HEK293 (cell line): Measurements from ENCODE around the gene SLC16A7.

Source experiments
- CTCF ChIA-PET: fragments of 350-600 bp; formaldehyde crosslinking; extraction: SDS; loops from one replicate; lab custom pipeline; 2021; ENCODE audit warnings: antibody characterized with exemption; lab: Yijun Ruan, JAX
- POLR2A ChIA-PET: fragments of 300-600 bp; formaldehyde crosslinking; extraction: SDS; loops from one replicate; lab custom pipeline; 2020; ENCODE audit warnings: antibody characterized with exemption, inconsistent platforms; lab: Yijun Ruan, JAX
- H3K27ac ChIP-seq: fragments of 200-500 bp; sonication (Bioruptor generic); 2 replicates; pipeline ENCODE4 v1.5.1; 2014; ENCODE audit warnings: low read depth, low read length, control low read depth, inconsistent platforms; ENCODE audit errors: extremely low read depth
- H3K36me3 ChIP-seq, 2 experiments: fragments of 200-500 bp in 1 of 2; sonication (Bioruptor generic) in 1 of 2; 1 replicate in 1 of 2; 2 replicates in 1 of 2; pipeline ENCODE4 v1.5.1; 2014 to 2017; ENCODE audit warnings: inconsistent platforms in 2 of 2, low read length in 2 of 2; ENCODE audit not compliant: control insufficient read depth in 2 of 2, insufficient read depth in 1 of 2
- H3K4me1 ChIP-seq: fragments of 200-500 bp; sonication (Bioruptor generic); 2 replicates; pipeline ENCODE4 v1.5.1; 2014; ENCODE audit warnings: mild to moderate bottlenecking, low read length, inconsistent platforms; ENCODE audit not compliant: control insufficient read depth, insufficient read depth
- H3K4me3 ChIP-seq: 2 replicates; pipeline ENCODE4 v1.5.1; 2011; ENCODE audit warnings: low read depth, mild to moderate bottlenecking, control low read depth, low read length, moderate library complexity
- H3K9me3 ChIP-seq: fragments of 200-500 bp; sonication (Bioruptor generic); 2 replicates; pipeline ENCODE4 v1.5.1; 2014; ENCODE audit warnings: low read depth, low read length, inconsistent platforms; ENCODE audit not compliant: control insufficient read depth, insufficient read depth
- BCL6B ChIP-seq: fragments of 450-650 bp; formaldehyde crosslinking; IDR thresholded peaks from 2 replicates; pipeline ENCODE4 v1.5.1; 2017; ENCODE audit warnings: missing biosample characterization, missing genetic modification characterization
- FEZF1 ChIP-seq: fragments of 450-650 bp; formaldehyde crosslinking; IDR thresholded peaks from 2 replicates; pipeline ENCODE4 v1.5.1; 2016; ENCODE audit warnings: missing biosample characterization, missing genetic modification characterization
- HIC1 ChIP-seq: fragments of 450-650 bp; formaldehyde crosslinking; IDR thresholded peaks from 2 replicates; pipeline ENCODE4 v1.5.1; 2016; ENCODE audit warnings: missing biosample characterization, missing genetic modification characterization
- HOXA7 ChIP-seq: sonication (generic); formaldehyde crosslinking; IDR thresholded peaks from 2 replicates; pipeline ENCODE4 v1.8.1; 2022; ENCODE audit warnings: missing genetic modification reagents, borderline replicate concordance
- KLF7 ChIP-seq: fragments of 450-650 bp; formaldehyde crosslinking; IDR thresholded peaks from 2 replicates; pipeline ENCODE4 v1.5.1; 2016; ENCODE audit warnings: missing biosample characterization, missing genetic modification characterization, borderline replicate concordance
- OSR2 ChIP-seq: fragments of 450-650 bp; formaldehyde crosslinking; IDR thresholded peaks from 2 replicates; pipeline ENCODE4 v1.5.1; 2016; ENCODE audit warnings: missing biosample characterization, missing genetic modification characterization
- OVOL3 ChIP-seq: fragments of 450-650 bp; formaldehyde crosslinking; IDR thresholded peaks from 2 replicates; pipeline ENCODE4 v1.5.1; 2016; ENCODE audit warnings: missing biosample characterization, missing genetic modification characterization
- REST ChIP-seq: fragments of 450-650 bp; formaldehyde crosslinking; IDR thresholded peaks from 2 replicates; pipeline ENCODE4 v1.5.1; 2016; ENCODE audit warnings: missing biosample characterization, missing genetic modification characterization
- SALL2 ChIP-seq: fragments of 450-650 bp; formaldehyde crosslinking; IDR thresholded peaks from 2 replicates; pipeline ENCODE4 v1.5.0; 2017; ENCODE audit warnings: missing biosample characterization, mild to moderate bottlenecking, missing genetic modification characterization, borderline replicate concordance
- YY1 ChIP-seq: fragments of 450-650 bp; formaldehyde crosslinking; IDR thresholded peaks from 2 replicates; pipeline ENCODE4 v1.5.1; 2018; ENCODE audit warnings: missing biosample characterization, missing genetic modification characterization
- ZBTB11 ChIP-seq: fragments of 450-650 bp; formaldehyde crosslinking; conservative IDR thresholded peaks from 2 replicates; pipeline ENCODE4 v1.5.1; 2016; ENCODE audit warnings: low read depth, missing biosample characterization, missing genetic modification characterization
- ZFP37 ChIP-seq: fragments of 450-650 bp; formaldehyde crosslinking; IDR thresholded peaks from 2 replicates; pipeline ENCODE4 v1.5.1; 2016; ENCODE audit warnings: missing biosample characterization, missing genetic modification characterization
- ZNF132 ChIP-seq: fragments of 450-650 bp; formaldehyde crosslinking; IDR thresholded peaks from 2 replicates; pipeline ENCODE4 v1.5.1; 2017; ENCODE audit warnings: missing biosample characterization, missing genetic modification characterization, borderline replicate concordance
- ZNF133 ChIP-seq: fragments of 450-650 bp; formaldehyde crosslinking; IDR thresholded peaks from 2 replicates; pipeline ENCODE4 v1.5.1; 2016; ENCODE audit warnings: missing biosample characterization, missing genetic modification characterization
- ZNF138 ChIP-seq: fragments of 450-650 bp; formaldehyde crosslinking; IDR thresholded peaks from 2 replicates; pipeline ENCODE4 v1.5.1; 2016; ENCODE audit warnings: missing biosample characterization, missing genetic modification characterization, borderline replicate concordance
- ZNF175 ChIP-seq: fragments of 450-650 bp; formaldehyde crosslinking; IDR thresholded peaks from 2 replicates; pipeline ENCODE4 v1.5.1; 2016; ENCODE audit warnings: missing biosample characterization, missing genetic modification characterization
- ZNF23 ChIP-seq: fragments of 450-650 bp; formaldehyde crosslinking; IDR thresholded peaks from 2 replicates; pipeline ENCODE4 v1.5.1; 2016; ENCODE audit warnings: missing biosample characterization, missing genetic modification characterization, borderline replicate concordance
- ZNF24 ChIP-seq: fragments of 450-650 bp; formaldehyde crosslinking; IDR thresholded peaks from 2 replicates; pipeline ENCODE4 v1.5.1; 2016; ENCODE audit warnings: missing biosample characterization, missing genetic modification characterization
- ZNF416 ChIP-seq: fragments of 450-650 bp; formaldehyde crosslinking; IDR thresholded peaks from 2 replicates; pipeline ENCODE4 v1.5.1; 2016; ENCODE audit warnings: missing biosample characterization, missing genetic modification characterization
- ZNF510 ChIP-seq: fragments of 450-650 bp; formaldehyde crosslinking; IDR thresholded peaks from 2 replicates; pipeline ENCODE4 v1.5.1; 2018; ENCODE audit warnings: mild to moderate bottlenecking, missing genetic modification characterization, missing biosample characterization; ENCODE audit not compliant: insufficient replicate concordance
- ZNF514 ChIP-seq: fragments of 450-650 bp; formaldehyde crosslinking; IDR thresholded peaks from 2 replicates; pipeline ENCODE4 v1.5.1; 2016; ENCODE audit warnings: missing biosample characterization, missing genetic modification characterization
- ZNF529 ChIP-seq: fragments of 450-650 bp; formaldehyde crosslinking; IDR thresholded peaks from 2 replicates; pipeline ENCODE4 v1.5.1; 2017; ENCODE audit warnings: missing genetic modification characterization, missing biosample characterization; ENCODE audit not compliant: insufficient replicate concordance
- ZNF561 ChIP-seq: fragments of 450-650 bp; IDR thresholded peaks from 2 replicates; pipeline ENCODE4 v1.5.1; 2018; ENCODE audit warnings: missing biosample characterization, missing genetic modification characterization, borderline replicate concordance
- ZSCAN30 ChIP-seq: fragments of 450-650 bp; IDR thresholded peaks from 2 replicates; pipeline ENCODE4 v1.5.1; 2018; ENCODE audit warnings: missing biosample characterization, mild to moderate bottlenecking, missing genetic modification characterization, moderate library complexity
- TF ChIP-seq, protein P1 (sequence below): fragments of 450-650 bp; formaldehyde crosslinking; IDR thresholded peaks from 2 replicates; pipeline ENCODE4 v1.5.1; 2016; ENCODE audit warnings: missing biosample characterization, missing genetic modification characterization

The SLC16A7 gene

DNA sequence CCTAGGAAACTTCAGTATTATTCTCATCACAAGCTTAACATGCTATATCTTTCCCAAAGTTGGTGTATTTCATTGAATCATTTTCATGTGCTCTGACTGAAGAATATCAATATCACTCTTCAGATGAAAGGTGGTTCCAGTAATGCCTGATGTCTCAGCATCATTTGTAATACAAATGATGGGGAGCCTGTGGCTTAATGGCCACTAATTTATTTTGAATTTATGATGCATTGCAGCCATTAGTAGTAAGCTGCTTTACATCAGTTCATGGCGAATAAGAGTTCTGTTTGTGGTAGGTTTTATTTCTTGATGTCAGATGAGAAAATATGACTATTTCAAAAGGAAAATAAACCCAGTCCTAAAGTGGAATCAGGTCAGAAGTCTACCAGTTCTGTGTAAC lies 139.4 kb downstream of the SLC16A7 start (continued):
- no peak for TF ChIP-seq HIC1
- TF ChIP-seq SALL2 (tag by site-specific recombination), result no peak
- no peak for TF ChIP-seq ZNF138 (tag by site-specific recombination)
- TF ChIP-seq ZNF529, result no peak
- no peak for TF ChIP-seq HOXA7 (CRISPR knock-in tag)
- TF ChIP-seq OVOL3 (tag by site-specific recombination), result no peak
- no peak for TF ChIP-seq ZNF175 (tag by site-specific recombination)

- POLR2A ChIA-PET, result no interaction called here
- H3K4me3 ChIP-seq, result no peak overlapping the region
- no peaks in the 10 kb centered on the region for H3K36me3 ChIP-seq
- CTCF ChIA-PET, result interaction anchor here (0.5 kb wide), 1 partner anchor 39 kb away, joined by 4 read pairs; no protein-coding TSS in a partner anchor
- H3K4me1 ChIP-seq, result no peaks in the 10 kb centered on the region
- H3K9me3 ChIP-seq, result no peaks in the 10 kb centered on the region
- H3K27ac ChIP-seq, result no peak overlapping the region
- TF ChIP-seq ZSCAN30 (tag by site-specific recombination), result no peak
- TF ChIP-seq ZNF510 (tag by site-specific recombination), result no peak
- TF ChIP-seq ZBTB11 (tag by site-specific recombination), result no peak
- no peak for TF ChIP-seq FEZF1 (tag by site-specific recombination)
- TF ChIP-seq OSR2 (tag by site-specific recombination), result no peak
- no peak for TF ChIP-seq ZNF416 (tag by site-specific recombination)
- no peak for TF ChIP-seq ZFP37 (tag by site-specific recombination)
- no peak for TF ChIP-seq ZNF133
- no peak for TF ChIP-seq ZNF561 (tag by site-specific recombination)
- TF ChIP-seq, protein P1, sequence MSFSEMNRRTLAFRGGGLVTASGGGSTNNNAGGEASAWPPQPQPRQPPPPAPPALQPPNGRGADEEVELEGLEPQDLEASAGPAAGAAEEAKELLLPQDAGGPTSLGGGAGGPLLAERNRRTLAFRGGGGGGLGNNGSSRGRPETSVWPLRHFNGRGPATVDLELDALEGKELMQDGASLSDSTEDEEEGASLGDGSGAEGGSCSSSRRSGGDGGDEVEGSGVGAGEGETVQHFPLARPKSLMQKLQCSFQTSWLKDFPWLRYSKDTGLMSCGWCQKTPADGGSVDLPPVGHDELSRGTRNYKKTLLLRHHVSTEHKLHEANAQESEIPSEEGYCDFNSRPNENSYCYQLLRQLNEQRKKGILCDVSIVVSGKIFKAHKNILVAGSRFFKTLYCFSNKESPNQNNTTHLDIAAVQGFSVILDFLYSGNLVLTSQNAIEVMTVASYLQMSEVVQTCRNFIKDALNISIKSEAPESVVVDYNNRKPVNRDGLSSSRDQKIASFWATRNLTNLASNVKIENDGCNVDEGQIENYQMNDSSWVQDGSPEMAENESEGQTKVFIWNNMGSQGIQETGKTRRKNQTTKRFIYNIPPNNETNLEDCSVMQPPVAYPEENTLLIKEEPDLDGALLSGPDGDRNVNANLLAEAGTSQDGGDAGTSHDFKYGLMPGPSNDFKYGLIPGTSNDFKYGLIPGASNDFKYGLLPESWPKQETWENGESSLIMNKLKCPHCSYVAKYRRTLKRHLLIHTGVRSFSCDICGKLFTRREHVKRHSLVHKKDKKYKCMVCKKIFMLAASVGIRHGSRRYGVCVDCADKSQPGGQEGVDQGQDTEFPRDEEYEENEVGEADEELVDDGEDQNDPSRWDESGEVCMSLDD (tag by site-specific recombination), result no peak
- TF ChIP-seq ZNF514, result no peak
- TF ChIP-seq KLF7 (tag by site-specific recombination), result no peak
- no peak for TF ChIP-seq ZNF132
- TF ChIP-seq REST (tag by site-specific recombination), result no peak
- TF ChIP-seq YY1, result no peak
- TF ChIP-seq ZNF24 (tag by site-specific recombination), result no peak
- no peak for TF ChIP-seq ZNF23 (tag by site-specific recombination)
- no peak for TF ChIP-seq BCL6B (tag by site-specific recombination)
Observed at GRCh38 chr12:59736359-59736758, 140.5 kb downstream of the SLC16A7 start.
